Tibial nerve (tissue), 4 donors: ENCODE results near the gene ADAMTS10. TPM values are rescaled to one million over a fixed set of nuclear protein-coding genes. Genes with fewer than 3 reads are reported as not detected.
A peak's percentile ranks its signal among the peaks of the same experiment; 100 is the strongest.

Experiments used
- DNase-seq, 2 donors: peaks; one replicate each; pipeline ENCODE4 v3.0.0-alpha.2; 2019; ENCODE audit warnings: low spot score in 2 of 2
- H3K27ac ChIP-seq, 4 donors: fragments of 200-600 bp; sonication (generic) in 3 of 4; one replicate each; pipeline ENCODE4 v1.5.1; 2017 to 2019; ENCODE audit warnings: mild to moderate bottlenecking in 1 of 4
- H3K27me3 ChIP-seq, 2 donors: fragments of 200-600 bp; sonication (generic) in 1 of 2; one replicate each; pipeline versions ENCODE4 v1.5.1 to v1.6.0; 2017 to 2019
- H3K36me3 ChIP-seq, 3 donors: fragments of 200-600 bp; sonication (generic); one replicate each; pipeline ENCODE4 v1.5.1; 2018 to 2019
- H3K4me1 ChIP-seq, 4 donors: fragments of 200-600 bp; sonication (generic) in 3 of 4; one replicate each; pipeline ENCODE4 v1.5.1; 2017 to 2019
- H3K4me3 ChIP-seq, 4 donors: fragments of 200-600 bp; sonication (generic) in 3 of 4; one replicate each; pipeline ENCODE4 v1.5.1; 2017 to 2019; ENCODE audit warnings: mild to moderate bottlenecking in 1 of 4, moderate library complexity in 1 of 4
- H3K9me3 ChIP-seq, 4 donors: fragments of 200-600 bp; sonication (generic) in 3 of 4; one replicate each; pipeline ENCODE4 v1.5.1; 2017 to 2019
- CTCF ChIP-seq, 5 experiments: fragments of 200-600 bp in 3 of 5; fragments of 450-650 bp in 2 of 5; sonication (generic) in 3 of 5; IDR thresholded peaks; one replicate each; pipeline ENCODE4 v1.5.1; 2016 to 2019; ENCODE audit warnings: antibody characterized with exemption in 5 of 5, mild to moderate bottlenecking in 3 of 5, moderate library complexity in 2 of 5
- EP300 ChIP-seq, 2 donors: sonication (generic); formaldehyde crosslinking; IDR thresholded peaks; one replicate each; pipeline ENCODE4 v1.6.1; 2017; ENCODE audit warnings: antibody characterized with exemption in 2 of 2, mild to moderate bottlenecking in 1 of 2
- POLR2A ChIP-seq, 2 donors: fragments of 450-650 bp; IDR thresholded peaks; one replicate each; pipeline ENCODE4 v1.6.1; 2017; ENCODE audit warnings: antibody characterized with exemption in 2 of 2, mild to moderate bottlenecking in 2 of 2, moderate library complexity in 2 of 2
- WGBS, 2 donors: methylation state at CpG; one replicate each; pipeline ENCODE4 v1.1.5; 2018; 5-methylcytosine and 5-hydroxymethylcytosine counted together
- total RNA-seq, 4 donors: library from RNA; depleted of rRNA; stranded (reverse); fragments of >200 nt; gene quantifications; one replicate each; pipeline ENCODE4 v1.1.0, GENCODE V29; 2016

The ADAMTS10 gene
- total RNA-seq, 4 donors from 2014 or later: 37.3 to 140 (median 66.6) TPM

DNA sequence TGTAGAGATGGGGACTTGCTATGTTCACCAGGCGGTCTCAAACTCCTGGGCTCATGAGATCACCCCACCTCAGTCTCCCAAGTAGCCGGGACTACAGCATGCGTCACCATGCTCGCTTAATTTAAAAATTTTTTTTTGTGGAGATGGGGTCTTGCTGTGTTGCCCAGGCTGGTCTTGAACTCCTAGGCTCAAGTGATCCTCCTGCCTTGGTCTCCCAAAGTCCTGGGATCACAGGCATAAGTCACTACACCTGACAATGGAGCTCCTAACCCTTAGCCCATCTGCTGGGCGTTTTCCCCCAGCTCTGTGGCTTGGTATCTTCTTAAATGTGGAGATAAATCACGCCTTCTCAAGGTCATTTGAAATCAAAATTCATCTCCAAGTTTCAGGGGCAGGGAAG is 6.3 kb upstream of the ADAMTS10 start:
- H3K27me3 ChIP-seq: no peaks in the 10 kb centered on the region
- no peak overlapping the region for H3K4me3 ChIP-seq
- no peak overlapping the region for H3K27ac ChIP-seq
- no peak for DNase-seq
- H3K9me3 ChIP-seq: no peaks in the 10 kb centered on the region
- H3K36me3 ChIP-seq: no peaks in the 10 kb centered on the region
- WGBS, 2 donors: 78 to 79% methylated on average over 6 of the region's 6 CpGs
- peaks cover 0 to 4% (median 0%) of the 10 kb centered on the region in 4 donors for H3K4me1 ChIP-seq
- TF ChIP-seq POLR2A (IDR thresholded peaks at IDR 0.05) (no peak), CTCF (IDR thresholded peaks at IDR 0.05) (no peak)

DNA sequence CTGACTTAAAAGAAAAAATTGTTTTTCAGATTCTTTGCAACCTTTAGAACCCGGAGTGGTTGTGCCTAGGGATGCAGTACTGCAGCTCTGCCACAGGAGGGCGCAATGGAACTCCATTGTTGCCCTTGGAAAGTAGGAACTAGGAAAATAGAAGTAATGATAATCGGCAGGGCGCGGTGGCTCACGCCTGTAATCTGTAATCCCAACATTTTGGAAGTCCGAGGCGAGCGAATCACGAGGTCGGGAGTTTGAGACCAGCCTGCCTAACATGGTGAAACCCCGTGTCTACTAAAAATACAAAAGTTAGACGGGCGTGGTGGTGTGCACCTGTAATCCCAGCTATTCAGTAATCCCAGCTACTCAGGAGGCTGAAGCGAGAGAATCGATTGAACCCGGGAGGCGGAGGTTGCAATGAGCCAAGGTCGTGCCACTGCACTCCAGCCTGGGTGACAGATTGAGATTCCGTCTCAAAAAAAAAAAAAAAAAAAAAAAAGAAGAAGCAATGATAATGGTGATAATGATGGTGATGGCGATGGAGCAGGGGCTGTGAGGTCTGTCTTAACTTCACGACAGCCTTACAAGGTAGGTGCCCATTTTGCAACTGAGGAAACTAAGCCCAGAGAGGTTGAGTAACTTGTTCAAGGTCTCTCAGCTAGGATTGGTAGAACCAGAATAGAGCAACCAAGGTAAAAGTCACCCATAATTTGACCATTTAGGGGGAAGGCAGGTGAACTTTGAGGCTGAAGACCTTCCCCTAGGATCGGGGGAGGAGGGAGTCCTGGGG is 5.5 kb upstream of the ADAMTS10 start:
- DNase-seq: peak; percentile 36 to 63
- TF ChIP-seq POLR2A (IDR thresholded peaks at IDR 0.05) (no peak), EP300 (IDR thresholded peaks at IDR 0.05) (peak in 1 of 2 donors; percentile 16), CTCF (IDR thresholded peaks at IDR 0.05) (peak; percentile 68 to 92 (median 77))
- WGBS, 2 donors: 40 to 42% methylated on average over 23 of the region's 23 CpGs
- H3K27ac ChIP-seq: no peak overlapping the region
- no peaks in the 10 kb centered on the region for H3K27me3 ChIP-seq
- H3K4me1 ChIP-seq: peaks cover 0 to 11% (median 0%) of the 10 kb centered on the region in 4 donors
- H3K4me3 ChIP-seq: no peak overlapping the region
- no peaks in the 10 kb centered on the region for H3K9me3 ChIP-seq
- no peaks in the 10 kb centered on the region for H3K36me3 ChIP-seq

DNA sequence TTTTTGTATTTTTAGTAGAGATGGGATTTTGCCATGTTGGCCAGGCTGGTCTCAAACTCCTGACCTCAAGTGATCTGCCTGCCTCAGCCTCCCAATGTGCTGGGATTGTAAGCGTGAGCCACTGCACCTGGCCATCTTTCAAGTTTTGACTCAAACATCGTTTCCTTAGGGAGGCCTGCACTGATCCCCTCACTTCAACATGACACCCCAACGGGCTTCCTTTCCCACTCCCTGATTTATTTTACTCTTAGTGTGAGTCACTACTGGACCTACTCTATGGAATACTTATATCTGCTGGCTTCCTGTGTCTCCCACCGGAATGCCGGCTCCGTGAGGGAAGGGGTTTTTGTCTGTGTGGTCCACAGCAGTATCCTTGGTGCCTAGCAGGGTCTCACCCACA is 4.5 kb upstream of the ADAMTS10 start:
- no peaks in the 10 kb centered on the region for H3K36me3 ChIP-seq
- no peaks in the 10 kb centered on the region for H3K27me3 ChIP-seq
- no peak overlapping the region for H3K4me3 ChIP-seq
- no peak for DNase-seq
- no peak overlapping the region for H3K27ac ChIP-seq
- peaks cover 0 to 11% (median 0%) of the 10 kb centered on the region in 4 donors for H3K4me1 ChIP-seq
- no peaks in the 10 kb centered on the region for H3K9me3 ChIP-seq
- no peak for TF ChIP-seq EP300 (IDR thresholded peaks at IDR 0.05)
- TF ChIP-seq POLR2A (IDR thresholded peaks at IDR 0.05): no peak
- TF ChIP-seq CTCF (IDR thresholded peaks at IDR 0.05): no peak
- 24 to 28% methylated on average over 6 of the region's 6 CpGs for WGBS, 2 donors

DNA sequence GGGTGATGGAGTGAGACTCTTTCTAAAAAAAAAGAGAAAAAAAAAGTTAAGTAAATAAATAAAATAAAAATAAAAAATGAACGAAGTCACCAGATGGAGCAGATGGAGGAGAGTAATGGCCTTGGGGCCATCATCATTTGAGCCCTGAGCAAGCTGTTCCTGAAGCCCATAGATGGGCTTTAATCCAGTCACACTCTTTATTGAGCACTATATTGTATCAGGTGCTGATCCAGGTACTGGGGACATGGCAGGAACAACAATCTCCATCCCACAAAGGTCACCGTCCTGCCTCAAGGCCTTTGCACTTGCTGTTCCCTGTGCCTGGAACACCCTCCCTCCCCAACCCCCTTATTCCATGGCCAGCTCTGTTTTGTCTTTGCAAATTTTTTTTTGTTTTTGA is 3.9 kb upstream of the ADAMTS10 start:
- Histone ChIP-seq H3K27me3 (no peaks in the 10 kb centered on the region), H3K27ac (no peak overlapping the region), H3K36me3 (no peaks in the 10 kb centered on the region), H3K4me3 (no peak overlapping the region), H3K9me3 (no peaks in the 10 kb centered on the region), H3K4me1 (peaks cover 0 to 17% (median under 1%) of the 10 kb centered on the region in 4 donors)
- no peak for TF ChIP-seq EP300 (IDR thresholded peaks at IDR 0.05)
- TF ChIP-seq CTCF (IDR thresholded peaks at IDR 0.05): no peak
- TF ChIP-seq POLR2A (IDR thresholded peaks at IDR 0.05): no peak
- WGBS, 2 donors: 78 to 82% methylated on average over 2 of the region's 2 CpGs
- no peak for DNase-seq

- no peak overlapping the region for H3K27ac ChIP-seq
- H3K9me3 ChIP-seq: no peaks in the 10 kb centered on the region
- H3K4me3 ChIP-seq: no peak overlapping the region
- no peaks in the 10 kb centered on the region for H3K27me3 ChIP-seq
- no peaks in the 10 kb centered on the region for H3K36me3 ChIP-seq
- peaks cover 0 to 33% (median 10%) of the 10 kb centered on the region in 4 donors for H3K4me1 ChIP-seq
- no peak for DNase-seq
- TF ChIP-seq POLR2A (IDR thresholded peaks at IDR 0.05) (no peak), CTCF (IDR thresholded peaks at IDR 0.05) (no peak), EP300 (IDR thresholded peaks at IDR 0.05) (no peak)
- WGBS, 2 donors: 59 to 60% methylated on average over 5 of the region's 5 CpGs
These were observed 2.3 kb upstream of the ADAMTS10 start for GRCh38 chr19:8612807-8613171.
